ENCODE measurements around the gene BAIAP2.

- no peak for TF ChIP-seq CTCF (IDR thresholded peaks at IDR 0.05)
- TF ChIP-seq POLR2A (IDR thresholded peaks at IDR 0.05): no peak
Measured at GRCh38 chr17:81042606-81043005, 7.7 kb downstream of the BAIAP2 start.
